ENCODE results near the gene CLC.
"Not testable (repeated sequence)": the region's sequence is repeated elsewhere in the genome, so short reads cannot be mapped to it uniquely, and the experiment has no call there.

The CLC gene

DNA sequence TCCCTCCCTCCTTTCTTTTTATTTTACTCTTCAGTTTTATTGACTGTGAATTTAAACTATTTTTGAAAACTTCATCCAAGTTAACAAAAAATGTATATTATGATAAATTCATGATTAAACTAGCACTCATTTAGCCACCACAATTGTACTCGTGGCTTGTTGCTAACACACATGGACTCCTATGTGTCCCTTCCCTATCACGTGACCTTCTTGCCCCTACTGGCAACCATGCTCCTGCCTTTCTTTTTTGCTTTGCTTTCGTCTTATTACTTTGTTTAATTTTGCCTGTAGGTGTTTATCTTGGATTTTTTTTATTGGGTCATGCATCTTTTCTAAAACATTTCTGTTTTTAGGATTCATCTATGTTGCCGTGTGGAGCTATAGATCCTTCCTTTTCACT lies 8.2 kb downstream of the CLC start:
- DNase-seq (ENCODE audit: low read depth), result no peak

DNA sequence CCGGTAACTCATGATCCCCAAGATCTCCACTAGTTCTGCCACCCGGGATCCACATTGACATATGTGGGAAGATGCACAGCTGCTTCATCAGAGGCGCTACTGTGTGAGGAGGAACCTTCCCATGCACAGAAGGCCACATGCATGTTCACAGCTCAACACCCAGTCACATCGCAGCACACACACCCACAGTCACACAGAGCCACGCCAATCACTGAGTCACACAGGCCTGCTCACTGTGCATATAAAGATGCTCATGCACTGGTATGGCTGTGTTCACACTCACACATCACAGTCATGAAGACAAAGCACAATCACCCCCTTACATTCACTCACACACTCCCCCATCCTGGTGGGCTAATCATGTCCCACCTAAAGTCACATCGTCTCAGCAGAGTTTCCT lies 9.8 kb downstream of the CLC start:
- no peak for DNase-seq (ENCODE audit: low read depth)

DNA sequence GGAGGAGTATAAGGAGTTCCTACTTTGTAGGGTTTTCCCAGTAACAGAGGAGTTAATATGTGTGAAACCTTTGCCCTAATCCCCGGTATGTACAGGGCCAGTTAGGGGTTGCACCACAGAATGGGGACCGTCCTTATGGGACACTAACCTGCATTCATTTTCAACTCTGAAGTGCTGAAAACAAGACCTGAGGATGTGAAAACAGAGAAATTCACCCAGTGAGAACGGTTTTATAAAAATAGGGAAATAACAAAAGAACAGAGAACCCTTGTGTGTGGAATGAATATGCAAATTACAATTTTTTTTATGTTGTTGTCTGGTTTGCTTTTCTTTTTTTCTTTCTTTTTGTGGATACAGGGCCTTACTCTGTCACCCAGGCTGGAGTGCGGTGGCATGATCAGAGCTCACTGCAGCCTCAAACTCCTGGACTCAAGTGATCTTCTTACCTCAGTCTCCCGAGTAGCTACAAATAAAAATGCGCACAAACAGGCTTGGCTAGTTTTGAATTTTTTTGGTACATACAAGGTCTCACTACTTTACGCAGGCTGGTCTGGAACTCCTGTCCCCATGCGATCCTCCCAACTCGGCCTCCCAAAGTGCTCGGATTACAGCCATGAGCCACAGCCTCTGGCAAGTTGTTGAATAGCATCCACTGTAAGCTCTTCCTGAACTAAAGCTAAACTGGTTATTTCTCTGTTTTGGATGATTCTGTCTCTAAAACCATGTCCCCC lies 10.6 kb downstream of the CLC start:
- DNase-seq (ENCODE audit: low read depth), result no peak

DNA sequence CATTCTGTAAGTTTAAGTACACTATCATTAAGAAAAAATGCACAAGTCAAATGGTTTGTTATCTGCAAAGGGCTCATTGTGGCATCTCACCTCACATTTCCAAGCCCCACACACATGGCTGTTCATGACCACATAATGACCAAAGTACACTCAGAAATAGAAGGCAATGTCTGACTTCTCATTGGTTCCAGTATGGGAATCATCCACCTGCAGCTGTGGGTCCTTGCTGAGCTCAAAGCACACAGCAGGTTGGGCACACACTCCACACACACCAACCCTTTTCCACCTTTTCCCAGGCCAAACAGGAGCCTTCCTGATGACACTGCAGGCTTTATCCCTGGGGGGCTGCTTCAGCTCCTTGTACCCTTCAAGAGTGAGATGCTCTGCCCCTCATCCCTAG lies 11.8 kb downstream of the CLC start:
- no peak for DNase-seq (ENCODE audit: low read depth)

DNA sequence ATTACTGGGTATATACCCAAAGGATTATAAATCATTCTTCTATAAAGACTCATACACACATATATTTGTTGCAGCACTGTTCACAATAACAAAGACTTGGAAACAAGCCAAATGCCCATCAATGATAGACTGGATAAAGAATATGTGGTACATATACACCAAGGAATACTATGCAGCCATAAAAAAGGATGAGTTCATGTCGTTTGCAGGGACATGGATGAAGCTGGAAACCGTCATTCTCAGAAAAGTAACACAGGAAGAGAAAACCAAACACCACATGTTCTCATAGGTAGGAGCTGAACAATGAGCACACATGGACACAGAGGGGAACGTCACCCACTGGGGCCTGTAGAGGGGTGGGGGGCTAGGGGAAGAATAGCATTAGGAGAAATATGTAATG lies 17.7 kb downstream of the CLC start:
- DNase-seq (ENCODE audit: low read depth), result not testable (repeated sequence)

DNA sequence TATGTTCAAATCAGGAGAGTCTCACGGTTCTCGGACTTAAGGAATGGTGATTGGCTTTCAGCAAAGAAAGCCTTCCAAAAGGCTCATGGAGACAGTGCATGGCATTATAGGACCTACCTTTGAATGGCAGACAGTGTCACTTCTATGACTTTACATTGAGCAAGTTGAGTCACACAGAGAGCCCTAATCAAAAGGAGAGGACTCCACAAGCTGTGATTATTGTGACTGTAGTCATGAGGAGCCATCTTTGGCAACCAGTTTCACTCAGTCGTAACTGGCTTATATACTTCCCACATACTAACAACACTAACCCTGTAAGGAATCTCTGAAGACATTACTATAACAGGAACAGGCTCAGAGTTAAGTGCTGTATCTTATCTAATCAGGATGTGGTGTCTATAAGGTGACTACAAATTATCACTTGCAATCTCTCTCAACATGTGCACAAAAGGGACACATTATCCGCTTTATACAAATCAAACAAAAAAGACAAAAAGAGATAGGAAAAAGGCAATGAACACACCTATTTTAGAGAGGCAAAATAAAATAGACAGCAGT lies 27.4 kb downstream of the CLC start:
- no peak for DNase-seq (ENCODE audit: low read depth)

DNA sequence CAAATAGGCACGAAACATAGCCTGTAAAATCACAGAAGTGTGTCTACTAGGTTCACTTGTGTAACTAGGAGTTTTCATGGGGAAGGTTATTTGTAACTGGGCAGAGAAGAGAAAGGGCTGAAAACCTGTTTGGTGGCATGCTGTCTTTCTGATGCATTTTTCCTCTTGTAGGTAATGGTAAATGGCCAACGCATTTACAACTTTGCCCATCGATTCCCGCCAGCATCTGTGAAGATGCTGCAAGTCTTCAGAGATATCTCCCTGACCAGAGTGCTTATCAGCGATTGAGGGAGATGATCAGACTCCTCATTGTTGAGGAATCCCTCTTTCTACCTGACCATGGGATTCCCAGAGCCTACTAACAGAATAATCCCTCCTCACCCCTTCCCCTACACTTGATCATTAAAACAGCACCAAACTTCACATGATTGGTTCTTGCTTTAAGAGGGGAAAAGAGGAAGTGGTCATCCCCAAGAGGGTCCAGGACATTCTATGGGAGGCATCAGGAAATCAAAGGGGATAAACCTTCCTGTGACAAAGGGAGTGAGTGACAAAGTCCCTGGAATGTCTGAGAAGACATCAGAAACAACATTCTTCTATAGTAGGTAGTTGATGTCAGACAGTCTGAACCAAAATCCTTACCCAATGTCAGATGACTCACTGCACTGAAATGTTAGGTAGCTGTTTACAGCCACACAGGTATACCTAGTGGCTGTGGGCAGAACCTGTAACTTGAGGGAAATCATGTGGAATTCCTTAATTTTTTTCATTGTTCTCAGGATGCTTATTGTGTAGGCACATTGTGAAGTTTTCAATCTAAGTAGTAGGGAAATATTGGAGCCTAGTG lies 28.6 kb downstream of the CLC start:
- DNase-seq (ENCODE audit: low read depth), result no peak

DNA sequence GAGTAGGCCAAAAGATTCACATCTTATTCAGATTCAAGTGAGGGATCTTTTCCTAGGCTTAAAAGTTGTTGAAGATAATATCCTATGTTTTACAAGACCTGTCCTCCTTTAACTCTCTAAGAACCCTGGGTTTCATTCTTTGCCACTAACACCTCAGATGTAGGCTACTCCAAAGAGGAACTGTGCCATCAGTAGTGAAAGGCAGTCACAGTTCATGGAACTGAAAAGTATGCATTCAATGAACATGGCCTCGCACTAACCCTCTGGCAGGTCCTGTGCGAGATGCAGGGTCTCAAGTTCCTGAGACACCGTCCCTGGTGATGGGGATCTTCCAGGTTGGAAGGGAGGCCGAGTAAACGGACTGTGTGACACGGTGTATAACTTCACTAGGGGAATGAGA lies 29.2 kb downstream of the CLC start:
- no peak for DNase-seq (ENCODE audit: low read depth)

DNA sequence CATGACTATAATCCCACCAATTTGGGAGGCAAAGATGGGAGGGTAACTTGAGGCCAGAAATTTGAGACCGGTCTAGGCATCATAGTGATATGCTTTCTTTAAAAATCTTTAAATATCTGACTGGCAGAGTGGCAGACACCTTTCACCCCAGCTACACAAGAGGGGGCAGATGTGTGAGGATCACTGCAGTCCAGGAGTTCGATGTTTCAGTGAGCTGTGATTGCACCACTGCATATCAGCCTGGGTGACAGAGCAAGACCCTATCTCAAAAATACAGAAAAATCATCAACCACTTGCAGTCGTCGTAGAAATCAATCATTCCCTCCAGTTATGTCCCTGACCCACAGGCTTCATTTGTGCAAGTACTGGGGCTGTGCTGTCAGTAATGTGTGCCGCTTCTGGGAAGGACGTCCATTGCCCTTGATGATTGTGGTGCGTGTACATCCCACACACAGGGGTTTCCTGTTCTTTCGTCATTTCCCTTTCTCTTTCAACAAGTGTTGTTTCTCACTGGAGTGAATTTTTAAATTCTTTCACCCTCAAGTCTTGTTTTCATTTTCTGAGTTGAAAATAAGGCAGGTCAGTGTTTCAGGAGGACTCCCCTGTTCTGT lies 32.1 kb downstream of the CLC start:
- DNase-seq (ENCODE audit: low read depth), result no peak

DNA sequence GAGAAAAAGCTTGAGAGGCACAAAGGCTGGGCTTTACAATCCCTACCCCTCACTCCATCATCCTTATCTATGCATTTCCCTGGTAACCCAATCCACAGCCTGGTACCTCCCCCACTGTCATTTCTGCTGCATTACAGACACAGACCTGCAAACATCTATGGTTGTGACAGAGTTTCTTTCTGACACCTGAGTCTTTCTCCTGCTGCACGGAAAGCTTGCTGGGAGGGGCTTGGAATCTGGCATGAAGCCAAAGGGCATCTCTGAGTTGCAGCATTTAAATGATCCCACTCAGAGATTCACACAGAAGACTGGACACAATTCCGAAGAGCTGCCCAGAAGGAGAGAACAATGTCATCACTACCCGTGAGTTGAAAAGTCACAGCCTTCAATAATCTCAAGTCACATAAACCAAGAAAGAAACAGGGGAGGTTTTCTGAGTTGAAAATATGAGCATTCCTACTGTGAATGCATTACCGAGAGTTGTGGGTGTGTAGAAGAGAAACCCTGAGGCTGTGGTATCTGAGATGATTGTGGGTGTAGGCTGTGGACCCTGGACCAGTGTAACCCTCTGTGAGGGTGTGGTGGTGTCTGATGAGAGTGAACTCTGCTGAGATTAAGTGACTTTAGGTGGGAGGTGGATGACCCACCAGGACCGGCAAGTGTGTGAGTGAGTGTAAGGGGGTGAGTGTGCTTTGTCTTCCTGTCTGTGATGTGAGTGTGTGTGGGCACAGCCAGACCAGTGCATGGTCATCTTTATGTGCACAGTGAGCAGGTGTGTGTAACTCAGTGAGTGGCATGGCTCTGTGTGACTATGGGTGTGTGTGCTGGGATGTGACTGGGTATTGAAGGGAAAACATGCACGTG lies 33.4 kb downstream of the CLC start, which contains the start of gene LGALS14:
Gene LGALS14 (plus strand): TSS at position 301 of the 864 bp plus-strand sequence. CDS start 48 bp downstream, at position 349.
- DNase-seq (ENCODE audit: low read depth), result no peak

DNA sequence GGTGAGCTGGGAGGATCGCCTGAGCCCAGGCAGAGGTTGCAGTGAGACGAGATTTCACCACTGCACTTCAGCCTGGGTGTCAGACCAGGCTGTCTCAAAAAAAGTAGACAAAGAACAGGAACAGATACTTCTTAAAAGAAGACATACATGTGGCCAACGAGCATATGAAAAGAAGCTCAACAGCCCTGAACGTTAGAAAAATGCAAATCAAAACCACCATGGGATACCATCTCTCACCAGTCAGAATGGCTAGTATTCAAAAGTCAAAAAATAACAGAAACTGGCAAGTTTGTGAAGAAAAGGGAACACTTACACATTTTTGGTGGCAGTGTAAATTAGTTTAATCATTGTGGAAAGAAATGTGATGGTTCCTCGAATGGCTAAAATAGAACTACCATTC lies 36.5 kb downstream of the CLC start:
- DNase-seq (ENCODE audit: low read depth), result no peak

DNA sequence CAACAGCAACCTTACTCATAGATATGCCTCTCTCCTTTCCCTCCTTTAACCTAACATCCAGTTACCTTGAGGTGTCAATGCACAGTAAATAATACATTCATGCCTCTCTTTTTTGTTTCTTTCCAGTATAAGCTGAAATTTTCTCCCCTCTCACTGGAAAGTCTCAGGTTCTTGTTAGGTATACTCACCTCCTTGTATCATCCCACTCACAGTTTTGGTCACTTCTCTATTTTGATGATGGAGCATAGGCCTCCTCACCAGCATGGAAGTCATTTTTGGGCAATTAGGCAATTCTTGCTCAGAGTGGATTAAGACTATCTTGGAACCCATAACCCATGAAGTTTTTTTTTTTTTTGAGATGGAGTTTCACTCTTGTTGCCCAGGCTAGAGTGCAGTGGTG lies 39.3 kb downstream of the CLC start:
- DNase-seq (ENCODE audit: low read depth), result no peak

DNA sequence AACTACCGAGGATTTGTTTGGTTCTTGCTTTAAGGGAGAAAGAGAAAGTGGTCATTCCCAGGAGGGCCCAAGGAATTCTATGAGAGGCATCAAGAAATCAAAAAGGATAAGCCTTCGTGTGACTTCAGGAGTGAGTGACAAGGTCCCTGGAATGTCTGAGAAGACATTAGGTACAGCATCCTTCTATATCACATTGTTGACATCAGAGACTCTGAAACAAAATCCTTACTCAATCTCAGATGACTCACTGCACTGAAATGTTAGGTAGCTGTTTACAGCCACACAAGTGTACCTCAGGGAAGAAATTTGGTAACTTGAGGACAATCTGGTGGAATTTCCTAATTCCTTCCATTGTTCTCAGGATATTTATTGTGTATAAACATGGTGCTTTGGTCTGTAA lies 41.4 kb downstream of the CLC start:
- DNase-seq (ENCODE audit: low read depth), result no peak

DNA sequence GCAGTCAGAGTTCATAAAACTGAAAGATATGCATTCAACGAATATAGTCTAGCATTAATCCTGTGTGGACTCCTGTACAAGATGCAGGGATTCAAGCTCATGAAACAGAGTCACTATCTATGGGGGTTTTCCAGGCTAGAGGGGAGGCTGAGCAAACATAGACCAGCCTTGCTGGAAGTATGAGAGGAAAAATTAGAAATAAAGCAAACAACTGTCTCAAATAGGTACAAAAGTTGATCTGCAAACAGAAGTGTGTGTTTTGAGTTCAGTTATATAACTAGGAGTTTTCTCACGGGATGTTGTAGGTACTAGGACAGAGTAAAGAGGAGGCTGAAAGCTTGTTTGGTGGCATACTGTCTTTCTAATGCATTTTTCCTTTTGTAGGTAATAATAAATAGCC lies 42.1 kb downstream of the CLC start:
- DNase-seq (ENCODE audit: low read depth), result no peak

DNA sequence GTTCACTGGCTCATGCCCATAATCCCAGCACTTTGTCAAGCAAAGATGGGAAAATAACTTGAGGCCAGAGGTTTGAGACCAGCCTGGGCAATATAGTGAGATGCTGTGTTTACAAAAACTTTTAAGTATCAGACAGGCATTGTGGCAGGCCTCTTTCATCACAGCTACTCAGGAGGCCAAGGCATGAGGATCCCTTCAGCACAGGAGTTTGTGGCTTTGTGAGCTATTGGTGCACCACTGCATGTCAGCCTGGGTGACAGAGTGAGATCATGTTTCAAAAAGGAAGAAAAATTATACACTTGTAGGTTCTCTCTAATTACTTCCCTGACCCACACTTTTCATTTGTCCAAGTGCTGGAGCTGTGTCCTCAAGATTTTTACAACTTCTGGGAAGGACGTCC lies 45.0 kb downstream of the CLC start:
- no peak for DNase-seq (ENCODE audit: low read depth)

DNA sequence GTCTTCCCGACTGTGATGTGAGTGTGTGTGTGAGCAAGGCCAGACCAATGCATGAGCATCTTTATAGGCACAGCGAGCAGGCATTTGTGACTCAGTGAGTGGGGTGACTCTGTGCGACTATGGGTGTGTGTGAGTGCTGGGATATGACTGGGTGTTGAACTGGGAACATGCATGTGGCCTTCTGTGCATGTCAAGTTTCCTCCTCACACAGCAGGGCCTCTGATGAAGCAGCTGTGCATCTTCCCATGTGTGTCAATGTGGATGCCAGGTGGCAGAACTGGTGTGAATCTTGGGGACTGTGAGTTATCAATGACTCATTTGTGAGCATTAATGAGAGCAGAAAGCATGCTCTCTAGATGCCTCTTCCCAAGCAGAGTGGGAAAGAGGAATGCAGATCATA lies 45.7 kb downstream of the CLC start:
- no peak for DNase-seq (ENCODE audit: low read depth)

DNA sequence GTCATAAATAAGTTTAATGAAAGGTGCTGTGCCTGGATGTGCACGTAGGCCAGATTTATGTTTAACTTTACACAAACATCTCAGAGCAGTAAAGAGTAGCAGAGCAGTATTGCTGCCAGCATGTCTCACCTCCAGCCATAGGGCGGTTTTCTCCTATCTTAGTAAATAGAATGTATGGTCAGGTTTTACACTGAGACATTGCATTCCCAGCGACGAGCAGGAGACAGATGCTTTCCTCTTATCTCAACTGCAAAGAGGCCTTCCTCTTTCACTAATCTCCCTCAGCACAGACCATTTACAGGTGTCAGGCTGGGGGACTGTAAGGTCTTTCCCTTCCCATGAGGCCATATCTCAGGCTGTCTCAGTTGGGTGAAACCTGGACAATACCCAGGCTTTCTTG lies 49.2 kb downstream of the CLC start:
- not testable (repeated sequence) for DNase-seq (ENCODE audit: low read depth)

DNA sequence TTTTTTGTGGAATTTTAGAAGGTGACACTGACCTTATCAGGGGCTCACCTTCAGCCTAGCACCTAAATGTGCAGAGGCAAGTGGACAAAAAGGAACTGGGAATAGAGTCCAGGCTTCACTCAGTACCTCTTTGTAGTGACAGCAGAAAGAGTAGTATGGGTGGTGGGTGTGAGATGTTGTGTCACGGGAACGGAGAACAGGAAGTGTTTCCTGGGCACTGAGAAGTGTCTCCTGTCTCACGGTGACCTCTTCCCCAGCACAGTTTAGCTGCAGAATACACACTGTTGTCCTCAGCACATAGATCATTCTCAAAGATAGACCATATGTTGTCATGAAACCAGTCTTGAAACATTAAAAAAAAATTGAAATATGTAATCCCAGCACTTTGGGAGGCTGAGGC lies 51.1 kb downstream of the CLC start:
- DNase-seq (ENCODE audit: low read depth), result no peak

DNA sequence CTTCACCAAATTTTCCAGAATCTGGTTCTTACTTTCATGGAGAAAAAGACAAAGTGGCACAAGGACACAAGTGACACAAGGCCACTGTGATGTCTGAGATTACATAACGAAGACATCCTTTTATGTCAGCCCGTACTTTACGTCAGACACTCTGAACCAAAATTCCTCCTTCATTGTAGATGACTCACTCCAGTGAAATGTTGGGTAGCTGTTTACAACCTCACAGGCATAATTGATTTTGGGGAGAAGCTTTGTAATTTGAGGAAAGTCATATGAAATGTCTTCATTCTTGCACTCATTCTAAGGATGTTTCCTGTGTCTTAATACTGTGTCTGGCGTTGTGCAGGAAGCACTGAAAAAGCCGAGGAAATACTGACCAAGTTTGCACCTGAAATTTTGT lies 53.6 kb downstream of the CLC start:
- no peak for DNase-seq (ENCODE audit: low read depth)

DNA sequence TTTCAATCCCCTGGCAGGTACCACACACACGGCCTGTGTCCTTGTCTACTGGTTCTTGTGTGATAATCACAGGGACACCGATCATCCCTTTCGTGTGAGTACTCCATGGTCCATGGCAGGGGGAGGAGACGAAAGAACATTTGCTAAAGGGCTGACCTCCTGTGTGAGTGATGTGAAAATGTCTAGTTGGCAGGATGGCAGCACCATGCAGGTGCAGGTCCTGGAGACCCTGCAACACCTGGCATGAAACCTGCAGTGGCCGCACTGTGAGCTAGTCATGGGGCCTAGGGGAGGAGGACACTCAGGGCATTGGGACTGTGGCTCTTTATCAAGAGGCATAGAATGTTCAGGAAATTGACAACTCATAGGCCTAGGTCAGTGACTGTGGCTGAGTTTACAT lies 56.4 kb downstream of the CLC start:
- DNase-seq (ENCODE audit: low read depth), result no peak

All from T-helper 22 cell (primary cell).